ENCODE measurements around the gene PPFIBP2. TPM values are rescaled to one million over a fixed set of nuclear protein-coding genes. Genes with fewer than 3 reads are reported as not detected.

Gene PPFIBP2
- total RNA-seq, 1 donor from 2014 or later: 65.8 TPM

- no peak overlapping the region for H3K27ac ChIP-seq (ENCODE audit: low read depth, low read length)
- H3K9ac ChIP-seq (ENCODE audit: low read depth in 1 of 3, low read length in 3 of 3): no peak overlapping the region
- H3K4me3 ChIP-seq (ENCODE audit: low read length in 3 of 3): no peak overlapping the region
- H3K9me3 ChIP-seq (ENCODE audit: control insufficient read depth in 3 of 3, low read length in 3 of 3): no peaks in the 10 kb centered on the region
- peaks cover 66 to 79% (median 74%) of the 10 kb centered on the region in 3 donors for H3K36me3 ChIP-seq (ENCODE audit: control insufficient read depth in 3 of 3, insufficient read depth in 3 of 3, low read length in 3 of 3)
- peaks cover 5 to 22% (median 14%) of the 10 kb centered on the region in 3 donors for H3K4me1 ChIP-seq (ENCODE audit: control insufficient read depth in 3 of 3, insufficient read depth in 3 of 3, low read length in 3 of 3)
- no peaks in the 10 kb centered on the region for H3K27me3 ChIP-seq (ENCODE audit: control insufficient read depth in 3 of 3, insufficient read depth in 3 of 3, low read length in 3 of 3)
These were observed 116.2 kb downstream of the PPFIBP2 start for GRCh38 chr11:7630002-7630401.

- Histone ChIP-seq H3K4me1 (ENCODE audit: control insufficient read depth in 3 of 3, insufficient read depth in 3 of 3, low read length in 3 of 3) (peaks cover 5 to 22% (median 18%) of the 10 kb centered on the region in 3 donors), H3K4me3 (ENCODE audit: low read length in 3 of 3) (no peak overlapping the region), H3K27me3 (ENCODE audit: control insufficient read depth in 3 of 3, insufficient read depth in 3 of 3, low read length in 3 of 3) (no peaks in the 10 kb centered on the region), H3K36me3 (ENCODE audit: control insufficient read depth in 3 of 3, insufficient read depth in 3 of 3, low read length in 3 of 3) (peaks cover 66 to 78% (median 76%) of the 10 kb centered on the region in 3 donors), H3K27ac (ENCODE audit: low read depth, low read length) (no peak overlapping the region), H3K9ac (ENCODE audit: low read depth in 1 of 3, low read length in 3 of 3) (no peak overlapping the region), H3K9me3 (ENCODE audit: control insufficient read depth in 3 of 3, low read length in 3 of 3) (no peaks in the 10 kb centered on the region)
These were observed 118.4 kb downstream of the PPFIBP2 start for GRCh38 chr11:7632211-7632610.

DNA sequence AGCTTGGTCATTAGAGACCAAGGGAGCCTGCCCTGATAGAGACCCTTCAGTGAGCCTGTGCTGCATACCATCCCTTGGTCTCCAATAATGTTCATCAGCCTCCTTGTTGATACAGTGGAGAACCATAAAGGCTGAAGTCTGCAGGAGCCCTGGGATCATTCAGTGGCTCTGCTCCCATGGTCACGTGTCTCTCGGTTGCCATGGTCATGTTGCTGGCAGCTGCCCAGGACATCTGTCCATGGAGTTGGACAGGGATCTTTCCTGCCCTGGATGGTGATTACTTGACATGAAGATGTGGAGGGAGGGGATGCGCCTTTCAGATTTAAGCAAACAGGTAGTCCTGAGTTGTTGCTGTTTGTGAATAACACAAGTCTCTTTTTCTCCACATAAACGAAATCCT is 121.3 kb downstream of the PPFIBP2 start:
- Histone ChIP-seq H3K36me3 (ENCODE audit: control insufficient read depth in 3 of 3, insufficient read depth in 3 of 3, low read length in 3 of 3) (peaks cover 76 to 85% (median 80%) of the 10 kb centered on the region in 3 donors), H3K9me3 (ENCODE audit: control insufficient read depth in 3 of 3, low read length in 3 of 3) (no peaks in the 10 kb centered on the region), H3K9ac (ENCODE audit: low read depth in 1 of 3, low read length in 3 of 3) (no peak overlapping the region)

GRCh38 chr11:7635708-7636107 is 121.9 kb downstream of the PPFIBP2 start:
- H3K4me1 ChIP-seq (ENCODE audit: control insufficient read depth in 3 of 3, insufficient read depth in 3 of 3, low read length in 3 of 3): peaks cover 0 to 11% (median 6%) of the 10 kb centered on the region in 3 donors
- H3K9ac ChIP-seq (ENCODE audit: low read depth in 1 of 3, low read length in 3 of 3): no peak overlapping the region
- no peaks in the 10 kb centered on the region for H3K27me3 ChIP-seq (ENCODE audit: control insufficient read depth in 3 of 3, insufficient read depth in 3 of 3, low read length in 3 of 3)
- no peak overlapping the region for H3K27ac ChIP-seq (ENCODE audit: low read depth, low read length)
- no peak overlapping the region for H3K4me3 ChIP-seq (ENCODE audit: low read length in 3 of 3)
- H3K9me3 ChIP-seq (ENCODE audit: control insufficient read depth in 3 of 3, low read length in 3 of 3): no peaks in the 10 kb centered on the region
- H3K36me3 ChIP-seq (ENCODE audit: control insufficient read depth in 3 of 3, insufficient read depth in 3 of 3, low read length in 3 of 3): peaks cover 78 to 87% (median 82%) of the 10 kb centered on the region in 3 donors

More for the DNA sequence above, 121.3 kb downstream of the PPFIBP2 start:
- Histone ChIP-seq H3K4me1 (ENCODE audit: control insufficient read depth in 3 of 3, insufficient read depth in 3 of 3, low read length in 3 of 3) (peaks cover 1 to 12% (median 6%) of the 10 kb centered on the region in 3 donors), H3K27me3 (ENCODE audit: control insufficient read depth in 3 of 3, insufficient read depth in 3 of 3, low read length in 3 of 3) (no peaks in the 10 kb centered on the region), H3K27ac (ENCODE audit: low read depth, low read length) (no peak overlapping the region), H3K4me3 (ENCODE audit: low read length in 3 of 3) (no peak overlapping the region)

- peaks cover 0 to 11% (median 6%) of the 10 kb centered on the region in 3 donors for H3K4me1 ChIP-seq (ENCODE audit: control insufficient read depth in 3 of 3, insufficient read depth in 3 of 3, low read length in 3 of 3)
These were observed 122.6 kb downstream of the PPFIBP2 start for GRCh38 chr11:7636350-7636749.

GRCh38 chr11:7637447-7638157 is 123.8 kb downstream of the PPFIBP2 start:
- Histone ChIP-seq H3K4me1 (ENCODE audit: control insufficient read depth in 3 of 3, insufficient read depth in 3 of 3, low read length in 3 of 3) (peaks cover 0 to 11% (median 6%) of the 10 kb centered on the region in 3 donors), H3K27me3 (ENCODE audit: control insufficient read depth in 3 of 3, insufficient read depth in 3 of 3, low read length in 3 of 3) (no peaks in the 10 kb centered on the region), H3K27ac (ENCODE audit: low read depth, low read length) (peak overlapping the region; percentile 73), H3K4me3 (ENCODE audit: low read length in 3 of 3) (no peak overlapping the region), H3K36me3 (ENCODE audit: control insufficient read depth in 3 of 3, insufficient read depth in 3 of 3, low read length in 3 of 3) (peaks cover 73 to 87% (median 82%) of the 10 kb centered on the region in 3 donors), H3K9me3 (ENCODE audit: control insufficient read depth in 3 of 3, low read length in 3 of 3) (no peaks in the 10 kb centered on the region), H3K9ac (ENCODE audit: low read depth in 1 of 3, low read length in 3 of 3) (no peak overlapping the region)

More at GRCh38 chr11:7636350-7636749, 122.6 kb downstream of the PPFIBP2 start:
- Histone ChIP-seq H3K27ac (ENCODE audit: low read depth, low read length) (no peak overlapping the region), H3K9ac (ENCODE audit: low read depth in 1 of 3, low read length in 3 of 3) (no peak overlapping the region), H3K9me3 (ENCODE audit: control insufficient read depth in 3 of 3, low read length in 3 of 3) (no peaks in the 10 kb centered on the region), H3K27me3 (ENCODE audit: control insufficient read depth in 3 of 3, insufficient read depth in 3 of 3, low read length in 3 of 3) (no peaks in the 10 kb centered on the region), H3K36me3 (ENCODE audit: control insufficient read depth in 3 of 3, insufficient read depth in 3 of 3, low read length in 3 of 3) (peaks cover 76 to 87% (median 82%) of the 10 kb centered on the region in 3 donors), H3K4me3 (ENCODE audit: low read length in 3 of 3) (no peak overlapping the region)

- Histone ChIP-seq H3K4me1 (ENCODE audit: control insufficient read depth in 3 of 3, insufficient read depth in 3 of 3, low read length in 3 of 3) (peaks cover 0 to 11% (median 6%) of the 10 kb centered on the region in 3 donors), H3K4me3 (ENCODE audit: low read length in 3 of 3) (no peak overlapping the region), H3K9me3 (ENCODE audit: control insufficient read depth in 3 of 3, low read length in 3 of 3) (no peaks in the 10 kb centered on the region), H3K36me3 (ENCODE audit: control insufficient read depth in 3 of 3, insufficient read depth in 3 of 3, low read length in 3 of 3) (peaks cover 62 to 81% (median 74%) of the 10 kb centered on the region in 3 donors), H3K27ac (ENCODE audit: low read depth, low read length) (peak overlapping the region; percentile 73), H3K27me3 (ENCODE audit: control insufficient read depth in 3 of 3, insufficient read depth in 3 of 3, low read length in 3 of 3) (no peaks in the 10 kb centered on the region), H3K9ac (ENCODE audit: low read depth in 1 of 3, low read length in 3 of 3) (no peak overlapping the region)
These were observed 125.2 kb downstream of the PPFIBP2 start for GRCh38 chr11:7638710-7639642.

GRCh38 chr11:7639643-7640025 is 125.8 kb downstream of the PPFIBP2 start:
- no peak overlapping the region for H3K27ac ChIP-seq (ENCODE audit: low read depth, low read length)
- no peaks in the 10 kb centered on the region for H3K27me3 ChIP-seq (ENCODE audit: control insufficient read depth in 3 of 3, insufficient read depth in 3 of 3, low read length in 3 of 3)
- peaks cover 0 to 11% (median 6%) of the 10 kb centered on the region in 3 donors for H3K4me1 ChIP-seq (ENCODE audit: control insufficient read depth in 3 of 3, insufficient read depth in 3 of 3, low read length in 3 of 3)
- no peaks in the 10 kb centered on the region for H3K9me3 ChIP-seq (ENCODE audit: control insufficient read depth in 3 of 3, low read length in 3 of 3)
- H3K36me3 ChIP-seq (ENCODE audit: control insufficient read depth in 3 of 3, insufficient read depth in 3 of 3, low read length in 3 of 3): peaks cover 56 to 74% (median 72%) of the 10 kb centered on the region in 3 donors
- H3K9ac ChIP-seq (ENCODE audit: low read depth in 1 of 3, low read length in 3 of 3): no peak overlapping the region
- no peak overlapping the region for H3K4me3 ChIP-seq (ENCODE audit: low read length in 3 of 3)

DNA sequence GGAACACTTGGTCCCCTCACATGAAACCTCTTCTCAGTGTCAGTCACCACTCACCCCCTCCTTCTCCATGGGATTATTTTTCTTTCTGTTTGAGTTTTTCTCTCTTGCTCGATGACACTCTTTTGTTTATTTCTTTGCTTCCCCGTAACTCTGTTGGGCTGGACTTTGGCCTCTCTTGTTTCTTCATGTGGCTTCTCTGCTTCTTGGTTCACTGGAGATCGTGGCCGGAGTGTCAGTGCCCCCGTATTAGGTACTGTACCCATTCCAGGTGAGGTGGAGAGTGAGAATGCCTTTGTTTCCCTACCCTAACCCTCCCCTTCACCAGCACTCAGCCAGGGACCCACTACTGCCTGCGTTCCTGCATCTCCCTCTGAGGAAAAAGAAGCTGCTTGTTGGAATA is 127.0 kb downstream of the PPFIBP2 start:
- Histone ChIP-seq H3K9me3 (ENCODE audit: control insufficient read depth in 3 of 3, low read length in 3 of 3) (no peaks in the 10 kb centered on the region), H3K4me1 (ENCODE audit: control insufficient read depth in 3 of 3, insufficient read depth in 3 of 3, low read length in 3 of 3) (peaks cover 0 to 8% (median 6%) of the 10 kb centered on the region in 3 donors), H3K4me3 (ENCODE audit: low read length in 3 of 3) (no peak overlapping the region), H3K36me3 (ENCODE audit: control insufficient read depth in 3 of 3, insufficient read depth in 3 of 3, low read length in 3 of 3) (peaks cover 55 to 69% (median 67%) of the 10 kb centered on the region in 3 donors), H3K9ac (ENCODE audit: low read depth in 1 of 3, low read length in 3 of 3) (no peak overlapping the region), H3K27ac (ENCODE audit: low read depth, low read length) (no peak overlapping the region), H3K27me3 (ENCODE audit: control insufficient read depth in 3 of 3, insufficient read depth in 3 of 3, low read length in 3 of 3) (no peaks in the 10 kb centered on the region)
